K562 (cell line): ENCODE measurements around the gene SLC37A2. TPM values are rescaled to one million over a fixed set of nuclear protein-coding genes. Genes with fewer than 3 reads are reported as not detected.

Experiments
- BHLHE40 ChIP-seq: IDR thresholded peaks from 2 replicates; pipeline ENCODE4 v1.6.1; 2011; ENCODE audit warnings: low read length, improper control_type of control experiment
- CREM ChIP-seq: IDR thresholded peaks from 2 replicates; pipeline ENCODE4 v1.6.1; 2014; ENCODE audit warnings: antibody characterized with exemption, low read depth
- EHMT2 ChIP-seq: fragments of 450-650 bp; IDR thresholded peaks from 2 replicates; pipeline ENCODE4 v1.6.1; 2018; ENCODE audit warnings: antibody characterized with exemption
- ERF ChIP-seq: fragments of 450-650 bp; formaldehyde crosslinking; IDR thresholded peaks from 2 replicates; pipeline ENCODE4 v1.4.0; 2020; ENCODE audit warnings: mild to moderate bottlenecking, mixed read lengths
- ETV6 ChIP-seq, 3 experiments: fragments of 150-350 bp in 1 of 3; sonication (generic) in 1 of 3; formaldehyde crosslinking in 1 of 3; IDR thresholded peaks; 2 replicates each; pipeline versions ENCODE4 v1.6.1 to v1.8.0; 2014 to 2022; ENCODE audit warnings: borderline replicate concordance in 2 of 3, low read depth in 2 of 3, antibody characterized with exemption in 1 of 3, low read length in 1 of 3, mild to moderate bottlenecking in 1 of 3, missing genetic modification reagents in 1 of 3
- FOXJ3 ChIP-seq: sonication (generic); formaldehyde crosslinking; IDR thresholded peaks from 2 replicates; pipeline ENCODE4 v1.4.0; 2020; ENCODE audit warnings: mild to moderate bottlenecking, missing genetic modification reagents
- HCFC1 ChIP-seq: IDR thresholded peaks from 2 replicates; pipeline ENCODE4 v1.6.1; 2012; ENCODE audit warnings: low read depth, low read length, improper control_type of control experiment
- NR1H2 ChIP-seq: sonication (generic); formaldehyde crosslinking; IDR thresholded peaks from 2 replicates; pipeline ENCODE4 v1.4.0; 2020; ENCODE audit warnings: mild to moderate bottlenecking, missing genetic modification reagents
- NR4A1 ChIP-seq, 2 experiments: fragments of 250-450 bp in 1 of 2; fragments of 450-650 bp in 1 of 2; sonication (Bioruptor Pico) in 1 of 2; IDR thresholded peaks; 2 replicates each; pipeline versions ENCODE4 v1.4.0 to v1.6.1; 2016 to 2020; ENCODE audit warnings: mild to moderate bottlenecking in 2 of 2, missing compliant biosample characterization in 1 of 2, missing genetic modification characterization in 1 of 2, moderate library complexity in 1 of 2
- PML ChIP-seq: IDR thresholded peaks from 2 replicates; pipeline ENCODE4 v1.6.1; 2012; ENCODE audit warnings: low read length, inconsistent platforms
- ZFX ChIP-seq: sonication (generic); formaldehyde crosslinking; IDR thresholded peaks from 2 replicates; pipeline ENCODE4 v1.8.0; 2022; ENCODE audit warnings: mild to moderate bottlenecking, missing genetic modification reagents, moderate library complexity
- ZNF174 ChIP-seq: fragments of 250-450 bp; sonication (Bioruptor Pico); IDR thresholded peaks from 2 replicates; pipeline ENCODE4 v1.4.0; 2020; ENCODE audit warnings: mild to moderate bottlenecking
- ZNF263 ChIP-seq: sonication (generic); formaldehyde crosslinking; IDR thresholded peaks from 2 replicates; pipeline ENCODE4 v1.8.0; 2022; ENCODE audit warnings: mild to moderate bottlenecking, missing genetic modification reagents, borderline replicate concordance
- polyA plus RNA-seq, 8 experiments: library from polyadenylated mRNA; depleted of rRNA in 4 of 8; stranded (reverse) in 5 of 8; unstranded in 3 of 8; fragments of >200 nt; fragmentation: Nextera tagmentation in 2 of 8; fragmentation: Illumina TruSeq in 1 of 8; extraction: Ambion mirVana in 2 of 8; extraction: Trizol in 1 of 8; gene quantifications; 2 replicates each; pipeline versions ENCODE4 v1.2.1 to v1.2.3, GENCODE V29; 2011 to 2014; ENCODE audit warnings: inconsistent platforms in 1 of 8, missing spikeins in 1 of 8
- total RNA-seq, 7 experiments: library from RNA; depleted of rRNA in 6 of 7; stranded (reverse); fragments of >200 nt in 6 of 7; fragmentation: Illumina TruSeq in 2 of 7; extraction: Trizol in 2 of 7; gene quantifications; 2 replicates each; pipeline versions ENCODE4 v1.2.1 to v1.2.3, GENCODE V29; 2011 to 2021; ENCODE audit warnings: low replicate concordance in 1 of 7
- TF ChIP-seq, protein P1 (sequence below): sonication (generic); IDR thresholded peaks from 2 replicates; pipeline ENCODE4 v1.6.1; 2016
- TF ChIP-seq, protein P2 (sequence below): sonication (generic); formaldehyde crosslinking; IDR thresholded peaks from 2 replicates; pipeline ENCODE4 v1.5.0; 2020; ENCODE audit warnings: missing genetic modification reagents
- TF ChIP-seq, protein P3 (sequence below), 2 experiments: IDR thresholded peaks; 2 replicates each; pipeline ENCODE4 v1.6.1; 2012; ENCODE audit warnings: improper control_type of control experiment in 2 of 2, low read depth in 2 of 2, low read length in 2 of 2, borderline replicate concordance in 1 of 2
- TF ChIP-seq, protein P4 (sequence below): fragments of 250-450 bp; sonication (Bioruptor Pico); IDR thresholded peaks from 2 replicates; pipeline ENCODE4 v1.4.0; 2020

Gene SLC37A2
- total and polyA plus RNA-seq, 9 of the 15 experiments (the other 6 are each of a cell fraction or from before 2014, with no cell fraction given): 0.01 to 1.2 (median 0.52) TPM

DNA sequence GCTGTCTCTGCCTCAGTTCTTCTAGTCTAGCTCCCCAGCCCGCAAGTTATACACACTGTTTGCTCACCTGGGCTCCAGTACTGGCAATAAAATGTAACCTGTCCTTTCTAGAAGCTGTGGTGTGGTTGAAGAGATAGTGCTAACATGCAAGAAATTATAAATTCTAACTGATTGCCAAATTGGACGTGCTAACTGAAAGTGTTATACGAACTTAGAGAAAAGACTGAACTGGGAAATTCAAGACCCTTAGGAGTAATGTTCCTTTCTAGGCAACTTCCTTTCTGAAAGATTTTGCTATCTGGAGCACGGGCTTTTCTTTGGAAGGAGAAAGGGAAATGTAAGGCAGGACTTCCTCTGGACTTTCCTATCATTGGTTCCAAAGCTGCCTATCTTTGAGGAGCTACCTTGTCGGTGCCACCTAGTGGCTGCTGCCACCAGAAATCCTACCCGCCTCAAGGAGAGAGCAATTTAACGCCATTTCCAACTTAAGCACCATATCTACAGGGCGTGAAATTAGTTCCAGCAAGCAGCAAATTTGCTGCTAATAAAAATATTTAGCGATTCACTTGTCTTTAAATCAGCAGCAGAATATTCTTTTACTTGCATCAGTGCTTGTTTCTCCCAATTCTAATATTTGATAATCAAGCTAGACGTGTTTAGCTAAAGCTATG, 61.0 kb downstream of the SLC37A2 start (continued):
- TF ChIP-seq, protein P1, sequence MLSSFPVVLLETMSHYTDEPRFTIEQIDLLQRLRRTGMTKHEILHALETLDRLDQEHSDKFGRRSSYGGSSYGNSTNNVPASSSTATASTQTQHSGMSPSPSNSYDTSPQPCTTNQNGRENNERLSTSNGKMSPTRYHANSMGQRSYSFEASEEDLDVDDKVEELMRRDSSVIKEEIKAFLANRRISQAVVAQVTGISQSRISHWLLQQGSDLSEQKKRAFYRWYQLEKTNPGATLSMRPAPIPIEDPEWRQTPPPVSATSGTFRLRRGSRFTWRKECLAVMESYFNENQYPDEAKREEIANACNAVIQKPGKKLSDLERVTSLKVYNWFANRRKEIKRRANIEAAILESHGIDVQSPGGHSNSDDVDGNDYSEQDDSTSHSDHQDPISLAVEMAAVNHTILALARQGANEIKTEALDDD: no peak
- TF ChIP-seq ERF (CRISPR knock-in tag) (no peak), EHMT2 (peak; percentile 90), ZFX (CRISPR knock-in tag) (no peak), ZNF174 (CRISPR knock-in tag) (no peak), NR1H2 (CRISPR knock-in tag) (no peak), BHLHE40 (no peak), ETV6 (IDR thresholded peaks at IDR 0.05; ENCODE audit: borderline replicate concordance in 1 of 2, low read depth in 2 of 2, low read length in 1 of 2) (no peak), ETV6 (CRISPR knock-in tag; IDR thresholded peaks at IDR 0.05; ENCODE audit: borderline replicate concordance) (no peak), PML (no peak), ZNF263 (CRISPR knock-in tag) (no peak), HCFC1 (no peak; the same call in 1 of the 2 replicates), FOXJ3 (CRISPR knock-in tag) (no peak), CREM (peak; percentile 45; the same call in 1 of the 2 replicates), NR4A1 (CRISPR knock-in tag; IDR thresholded peaks at IDR 0.05) (no peak), NR4A1 (tag; IDR thresholded peaks at IDR 0.05) (no peak)
- TF ChIP-seq, protein P2, sequence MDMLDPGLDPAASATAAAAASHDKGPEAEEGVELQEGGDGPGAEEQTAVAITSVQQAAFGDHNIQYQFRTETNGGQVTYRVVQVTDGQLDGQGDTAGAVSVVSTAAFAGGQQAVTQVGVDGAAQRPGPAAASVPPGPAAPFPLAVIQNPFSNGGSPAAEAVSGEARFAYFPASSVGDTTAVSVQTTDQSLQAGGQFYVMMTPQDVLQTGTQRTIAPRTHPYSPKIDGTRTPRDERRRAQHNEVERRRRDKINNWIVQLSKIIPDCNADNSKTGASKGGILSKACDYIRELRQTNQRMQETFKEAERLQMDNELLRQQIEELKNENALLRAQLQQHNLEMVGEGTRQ (CRISPR knock-in tag): no peak
- TF ChIP-seq, protein P3, sequence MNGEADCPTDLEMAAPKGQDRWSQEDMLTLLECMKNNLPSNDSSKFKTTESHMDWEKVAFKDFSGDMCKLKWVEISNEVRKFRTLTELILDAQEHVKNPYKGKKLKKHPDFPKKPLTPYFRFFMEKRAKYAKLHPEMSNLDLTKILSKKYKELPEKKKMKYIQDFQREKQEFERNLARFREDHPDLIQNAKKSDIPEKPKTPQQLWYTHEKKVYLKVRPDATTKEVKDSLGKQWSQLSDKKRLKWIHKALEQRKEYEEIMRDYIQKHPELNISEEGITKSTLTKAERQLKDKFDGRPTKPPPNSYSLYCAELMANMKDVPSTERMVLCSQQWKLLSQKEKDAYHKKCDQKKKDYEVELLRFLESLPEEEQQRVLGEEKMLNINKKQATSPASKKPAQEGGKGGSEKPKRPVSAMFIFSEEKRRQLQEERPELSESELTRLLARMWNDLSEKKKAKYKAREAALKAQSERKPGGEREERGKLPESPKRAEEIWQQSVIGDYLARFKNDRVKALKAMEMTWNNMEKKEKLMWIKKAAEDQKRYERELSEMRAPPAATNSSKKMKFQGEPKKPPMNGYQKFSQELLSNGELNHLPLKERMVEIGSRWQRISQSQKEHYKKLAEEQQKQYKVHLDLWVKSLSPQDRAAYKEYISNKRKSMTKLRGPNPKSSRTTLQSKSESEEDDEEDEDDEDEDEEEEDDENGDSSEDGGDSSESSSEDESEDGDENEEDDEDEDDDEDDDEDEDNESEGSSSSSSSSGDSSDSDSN (IDR thresholded peaks at IDR 0.05; ENCODE audit: borderline replicate concordance in 1 of 2, low read depth in 2 of 2, low read length in 2 of 2): no peak
- TF ChIP-seq, protein P4, sequence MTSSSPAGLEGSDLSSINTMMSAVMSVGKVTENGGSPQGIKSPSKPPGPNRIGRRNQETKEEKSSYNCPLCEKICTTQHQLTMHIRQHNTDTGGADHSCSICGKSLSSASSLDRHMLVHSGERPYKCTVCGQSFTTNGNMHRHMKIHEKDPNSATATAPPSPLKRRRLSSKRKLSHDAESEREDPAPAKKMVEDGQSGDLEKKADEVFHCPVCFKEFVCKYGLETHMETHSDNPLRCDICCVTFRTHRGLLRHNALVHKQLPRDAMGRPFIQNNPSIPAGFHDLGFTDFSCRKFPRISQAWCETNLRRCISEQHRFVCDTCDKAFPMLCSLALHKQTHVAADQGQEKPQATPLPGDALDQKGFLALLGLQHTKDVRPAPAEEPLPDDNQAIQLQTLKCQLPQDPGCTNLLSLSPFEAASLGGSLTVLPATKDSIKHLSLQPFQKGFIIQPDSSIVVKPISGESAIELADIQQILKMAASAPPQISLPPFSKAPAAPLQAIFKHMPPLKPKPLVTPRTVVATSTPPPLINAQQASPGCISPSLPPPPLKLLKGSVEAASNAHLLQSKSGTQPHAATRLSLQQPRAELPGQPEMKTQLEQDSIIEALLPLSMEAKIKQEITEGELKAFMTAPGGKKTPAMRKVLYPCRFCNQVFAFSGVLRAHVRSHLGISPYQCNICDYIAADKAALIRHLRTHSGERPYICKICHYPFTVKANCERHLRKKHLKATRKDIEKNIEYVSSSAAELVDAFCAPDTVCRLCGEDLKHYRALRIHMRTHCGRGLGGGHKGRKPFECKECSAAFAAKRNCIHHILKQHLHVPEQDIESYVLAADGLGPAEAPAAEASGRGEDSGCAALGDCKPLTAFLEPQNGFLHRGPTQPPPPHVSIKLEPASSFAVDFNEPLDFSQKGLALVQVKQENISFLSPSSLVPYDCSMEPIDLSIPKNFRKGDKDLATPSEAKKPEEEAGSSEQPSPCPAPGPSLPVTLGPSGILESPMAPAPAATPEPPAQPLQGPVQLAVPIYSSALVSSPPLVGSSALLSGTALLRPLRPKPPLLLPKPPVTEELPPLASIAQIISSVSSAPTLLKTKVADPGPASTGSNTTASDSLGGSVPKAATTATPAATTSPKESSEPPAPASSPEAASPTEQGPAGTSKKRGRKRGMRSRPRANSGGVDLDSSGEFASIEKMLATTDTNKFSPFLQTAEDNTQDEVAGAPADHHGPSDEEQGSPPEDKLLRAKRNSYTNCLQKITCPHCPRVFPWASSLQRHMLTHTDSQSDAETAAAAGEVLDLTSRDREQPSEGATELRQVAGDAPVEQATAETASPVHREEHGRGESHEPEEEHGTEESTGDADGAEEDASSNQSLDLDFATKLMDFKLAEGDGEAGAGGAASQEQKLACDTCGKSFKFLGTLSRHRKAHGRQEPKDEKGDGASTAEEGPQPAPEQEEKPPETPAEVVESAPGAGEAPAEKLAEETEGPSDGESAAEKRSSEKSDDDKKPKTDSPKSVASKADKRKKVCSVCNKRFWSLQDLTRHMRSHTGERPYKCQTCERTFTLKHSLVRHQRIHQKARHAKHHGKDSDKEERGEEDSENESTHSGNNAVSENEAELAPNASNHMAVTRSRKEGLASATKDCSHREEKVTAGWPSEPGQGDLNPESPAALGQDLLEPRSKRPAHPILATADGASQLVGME: no peak
